MM.1S (cell line): ENCODE data around the gene FAF1.
"Not testable (repeated sequence)": the region's sequence is repeated elsewhere in the genome, so short reads cannot be mapped to it uniquely, and the experiment has no call there.

Experiments
- DNase-seq: peaks from one replicate; pipeline ENCODE4 v3.0.0-alpha.2; 2015
- H2AFZ ChIP-seq: fragments of 300-600 bp; sonication (generic); 2 replicates; pipeline ENCODE4 v1.6.0; 2016; ENCODE audit warnings: antibody characterized with exemption, low read length
- H3F3A ChIP-seq: fragments of 300-600 bp; sonication (generic); 2 replicates; pipeline ENCODE4 v1.6.1; 2016; ENCODE audit warnings: mild to moderate bottlenecking, antibody characterized with exemption, low read length, moderate library complexity, mixed read lengths; ENCODE audit not compliant: insufficient read depth
- H3K27ac ChIP-seq: fragments of 300-600 bp; sonication (generic); 2 replicates; pipeline ENCODE4 v1.5.1; 2016; ENCODE audit warnings: mild to moderate bottlenecking, low read length
- H3K27me3 ChIP-seq: fragments of 300-600 bp; sonication (generic); replicated peaks from 2 replicates; pipeline ENCODE4 v1.6.0; 2016; ENCODE audit warnings: low read length; ENCODE audit not compliant: insufficient read depth
- H3K36me3 ChIP-seq: fragments of 300-600 bp; sonication (generic); replicated peaks from 2 replicates; pipeline ENCODE4 v1.6.1; 2016; ENCODE audit warnings: mild to moderate bottlenecking, low read length, mixed read lengths; ENCODE audit not compliant: insufficient read depth
- H3K4me1 ChIP-seq: fragments of 300-600 bp; sonication (generic); 2 replicates; pipeline ENCODE4 v1.6.1; 2016; ENCODE audit warnings: low read length, mixed read lengths
- H3K4me2 ChIP-seq: fragments of 300-600 bp; sonication (generic); 2 replicates; pipeline ENCODE4 v1.6.0; 2016; ENCODE audit warnings: low read depth, low read length
- H3K4me3 ChIP-seq: fragments of 300-600 bp; sonication (generic); 2 replicates; pipeline ENCODE4 v1.5.1; 2016; ENCODE audit warnings: low read length, mixed read lengths
- H3K79me2 ChIP-seq: fragments of 300-600 bp; sonication (generic); 2 replicates; pipeline ENCODE4 v1.6.1; 2016; ENCODE audit warnings: mixed run types, low read length, mixed read lengths
- H3K9ac ChIP-seq: fragments of 300-600 bp; sonication (generic); 2 replicates; pipeline ENCODE4 v1.6.1; 2016; ENCODE audit warnings: low read length, mixed read lengths
- H3K9me2 ChIP-seq: fragments of 300-600 bp; sonication (generic); replicated peaks from 2 replicates; pipeline ENCODE4 v1.6.1; 2016; ENCODE audit warnings: mild to moderate bottlenecking, low read length, mixed read lengths; ENCODE audit not compliant: insufficient read depth
- H3K9me3 ChIP-seq: fragments of 300-600 bp; sonication (generic); replicated peaks from 2 replicates; pipeline ENCODE4 v1.6.1; 2016; ENCODE audit warnings: mild to moderate bottlenecking, low read length, mixed read lengths; ENCODE audit not compliant: insufficient read depth
- H4K20me1 ChIP-seq: fragments of 300-600 bp; sonication (generic); 2 replicates; pipeline ENCODE4 v1.6.1; 2016; ENCODE audit warnings: mild to moderate bottlenecking, low read length, moderate library complexity, mixed read lengths; ENCODE audit not compliant: insufficient read depth
- CTCF ChIP-seq: fragments of 300-600 bp; sonication (generic); IDR thresholded peaks from 2 replicates; pipeline ENCODE4 v1.5.1; 2016; ENCODE audit warnings: antibody characterized with exemption, low read length, mixed read lengths
- EZH2 ChIP-seq: fragments of 300-600 bp; sonication (generic); optimal IDR thresholded peaks from 2 replicates; pipeline ENCODE3; 2017; ENCODE audit warnings: low read depth, mild to moderate bottlenecking, antibody characterized with exemption, low read length, mixed read lengths
- EZH2phosphoT487 ChIP-seq: fragments of 300-600 bp; sonication (generic); IDR thresholded peaks from 2 replicates; pipeline ENCODE4 v1.6.1; 2018; ENCODE audit warnings: antibody characterized with exemption, low read length

Gene FAF1

DNA sequence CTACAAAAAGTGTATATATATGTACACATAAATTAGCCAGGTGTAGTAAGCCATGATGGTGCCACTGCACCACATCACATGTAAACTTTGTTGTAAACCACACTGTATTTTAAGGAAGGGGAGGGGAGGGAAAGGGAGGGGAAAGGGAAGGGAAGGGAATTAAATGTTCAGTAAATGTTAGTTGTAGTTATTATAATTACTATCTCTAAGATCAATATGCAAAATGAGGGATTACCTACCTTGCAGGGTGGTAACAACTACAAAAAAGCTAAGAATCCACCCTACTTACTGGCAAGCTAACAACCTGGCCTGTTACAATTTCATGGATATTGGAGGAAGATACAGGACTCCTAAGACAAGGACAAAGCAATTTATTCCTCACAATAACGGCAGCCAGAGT lies 17.7 kb downstream of the FAF1 start:
- no peak for DNase-seq
- TF ChIP-seq EZH2 (no peak), EZH2phosphoT487 (no peak), CTCF (no peak)
- Histone ChIP-seq H4K20me1 (no peaks in the 10 kb centered on the region), H3K4me2 (no peak overlapping the region), H3K36me3 (no peaks in the 10 kb centered on the region), H2AFZ (no peak overlapping the region), H3F3A (no peaks in the 10 kb centered on the region), H3K9me2 (no peaks in the 10 kb centered on the region), H3K9ac (no peak overlapping the region), H3K79me2 (no peaks in the 10 kb centered on the region), H3K27me3 (no peaks in the 10 kb centered on the region), H3K9me3 (no peaks in the 10 kb centered on the region), H3K4me1 (no peaks in the 10 kb centered on the region), H3K27ac (no peak overlapping the region), H3K4me3 (no peak overlapping the region)

GRCh38 chr1:50940291-50940690 lies 19.8 kb downstream of the FAF1 start:
- Histone ChIP-seq H3K9me3 (no peaks in the 10 kb centered on the region), H3K4me2 (no peak overlapping the region), H3K9ac (no peak overlapping the region), H3K4me1 (no peaks in the 10 kb centered on the region), H3K36me3 (no peaks in the 10 kb centered on the region), H3K9me2 (no peaks in the 10 kb centered on the region), H3K4me3 (no peak overlapping the region), H3K27ac (no peak overlapping the region), H4K20me1 (no peaks in the 10 kb centered on the region), H2AFZ (no peak overlapping the region), H3F3A (no peaks in the 10 kb centered on the region), H3K79me2 (no peaks in the 10 kb centered on the region), H3K27me3 (no peaks in the 10 kb centered on the region)
- no peak for TF ChIP-seq EZH2phosphoT487
- no peak for TF ChIP-seq EZH2
- TF ChIP-seq CTCF = no peak
- DNase-seq = no peak

DNA sequence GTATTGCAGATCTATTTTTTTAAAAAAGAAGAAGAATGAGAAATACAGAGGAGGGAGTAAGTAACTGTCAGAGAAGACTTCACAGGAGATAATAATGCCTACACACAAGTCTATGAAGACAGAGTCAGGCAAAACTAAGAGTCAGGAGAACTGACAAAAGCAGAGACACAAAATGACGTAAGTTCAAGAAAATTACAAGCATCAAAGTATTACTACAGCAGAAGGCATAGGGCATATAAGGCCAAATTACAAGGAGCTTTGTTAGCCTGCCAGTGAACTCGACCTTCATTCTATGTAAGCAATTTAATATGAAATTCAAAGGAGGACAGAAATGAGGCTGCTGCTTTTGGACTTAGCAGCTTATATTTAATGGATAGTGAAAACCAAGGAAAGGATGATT lies 23.7 kb downstream of the FAF1 start:
- H3K36me3 ChIP-seq = no peaks in the 10 kb centered on the region
- no peaks in the 10 kb centered on the region for H3K9me2 ChIP-seq
- no peak overlapping the region for H3K4me3 ChIP-seq
- no peak overlapping the region for H2AFZ ChIP-seq
- no peaks in the 10 kb centered on the region for H3K4me1 ChIP-seq
- no peaks in the 10 kb centered on the region for H3K27me3 ChIP-seq
- H3K4me2 ChIP-seq = no peak overlapping the region
- no peak overlapping the region for H3K27ac ChIP-seq
- no peak for DNase-seq
- no peak for TF ChIP-seq EZH2phosphoT487
- no peak for TF ChIP-seq CTCF
- no peak for TF ChIP-seq EZH2
- no peaks in the 10 kb centered on the region for H4K20me1 ChIP-seq
- H3K79me2 ChIP-seq = no peaks in the 10 kb centered on the region
- no peaks in the 10 kb centered on the region for H3F3A ChIP-seq
- no peak overlapping the region for H3K9ac ChIP-seq
- H3K9me3 ChIP-seq = no peaks in the 10 kb centered on the region

- not testable (repeated sequence) for H3K9me2 ChIP-seq, H3K4me1 ChIP-seq, H4K20me1 ChIP-seq, H3K27me3 ChIP-seq, H3K9ac ChIP-seq, DNase-seq, H2AFZ ChIP-seq, H3F3A ChIP-seq, H3K79me2 ChIP-seq, H3K4me3 ChIP-seq, H3K27ac ChIP-seq, H3K36me3 ChIP-seq, H3K9me3 ChIP-seq, H3K4me2 ChIP-seq
Observed at GRCh38 chr1:50935276-50935675, 24.8 kb downstream of the FAF1 start.
